Heart left ventricle (tissue), 13 donors: Measurements from ENCODE around the gene CTCF.

Source experiments
- POLR2A ChIP-seq, 2 donors: fragments of 450-650 bp; IDR thresholded peaks; one replicate each; pipeline ENCODE4 v1.6.1; 2017; ENCODE audit warnings: antibody characterized with exemption in 2 of 2, mild to moderate bottlenecking in 2 of 2, moderate library complexity in 2 of 2
- TF ChIP-seq, protein P1 (sequence below), 12 donors: fragments of 200-600 bp; sonication (generic) in 4 of 12; IDR thresholded peaks; one replicate each; pipeline versions ENCODE4 v1.5.0 to v1.8.0; 2018 to 2022; ENCODE audit warnings: antibody characterized with exemption in 12 of 12, mild to moderate bottlenecking in 5 of 12
- donor health status: ischemic (EF 13 %, LVEDD 7.1; RV severe dilation, severe dysfunction).
- donor health status: DM: no; HTN: yes; CAD: no.
- donor health status: DM: no; HTN: no; CAD: no.
- donor health status: ischemic (EF 25% LVEDD 6.9; RV normal size, moderate dysfunction).
- donor health status: ischemic (EF 25% LVEDD 5.7; RV mildly dilated, moderate dysfunction).
- donor health status: ischemic (EF 35%, LVEDD 5.7; RV mildly dilated, moderate dysfunction).
- donor health status: nonischemic (EF 11% LVEDD 7.7; RV severe dilation, severe dysfunction).
- donor health status: DM: yes; HTN: yes; CAD: no.
- donor health status: PGD.
- donor health status: ischemic (EF 29% LVEDD 5.4; RV normal size, mild dysfunction).
- donor health status: nonischemic (EF 23%, LVEDD 6.1; RV moderate dilation, normal function).

DNA sequence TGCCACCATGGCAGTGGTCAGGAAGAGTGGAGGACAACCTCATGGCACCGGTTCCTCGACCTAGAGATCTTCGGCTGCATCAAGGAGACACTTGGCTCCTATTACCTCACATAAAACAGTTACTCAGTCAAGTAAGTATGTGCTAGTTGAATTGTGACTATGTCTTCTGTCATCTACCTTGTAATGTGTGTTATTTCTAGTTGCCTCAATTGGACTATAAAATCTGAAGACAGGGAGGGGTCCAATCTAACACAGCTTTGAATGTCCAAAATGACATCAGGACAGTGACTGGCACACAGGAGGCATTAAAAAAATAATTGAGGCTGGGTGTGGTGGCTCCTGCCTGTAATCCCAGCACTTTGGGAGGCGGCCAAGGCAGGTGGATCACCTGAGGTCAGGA lies 121.4 kb downstream of the CTCF start:
- TF ChIP-seq, protein P1, sequence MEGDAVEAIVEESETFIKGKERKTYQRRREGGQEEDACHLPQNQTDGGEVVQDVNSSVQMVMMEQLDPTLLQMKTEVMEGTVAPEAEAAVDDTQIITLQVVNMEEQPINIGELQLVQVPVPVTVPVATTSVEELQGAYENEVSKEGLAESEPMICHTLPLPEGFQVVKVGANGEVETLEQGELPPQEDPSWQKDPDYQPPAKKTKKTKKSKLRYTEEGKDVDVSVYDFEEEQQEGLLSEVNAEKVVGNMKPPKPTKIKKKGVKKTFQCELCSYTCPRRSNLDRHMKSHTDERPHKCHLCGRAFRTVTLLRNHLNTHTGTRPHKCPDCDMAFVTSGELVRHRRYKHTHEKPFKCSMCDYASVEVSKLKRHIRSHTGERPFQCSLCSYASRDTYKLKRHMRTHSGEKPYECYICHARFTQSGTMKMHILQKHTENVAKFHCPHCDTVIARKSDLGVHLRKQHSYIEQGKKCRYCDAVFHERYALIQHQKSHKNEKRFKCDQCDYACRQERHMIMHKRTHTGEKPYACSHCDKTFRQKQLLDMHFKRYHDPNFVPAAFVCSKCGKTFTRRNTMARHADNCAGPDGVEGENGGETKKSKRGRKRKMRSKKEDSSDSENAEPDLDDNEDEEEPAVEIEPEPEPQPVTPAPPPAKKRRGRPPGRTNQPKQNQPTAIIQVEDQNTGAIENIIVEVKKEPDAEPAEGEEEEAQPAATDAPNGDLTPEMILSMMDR (IDR thresholded peaks at IDR 0.05), result no peak
- TF ChIP-seq POLR2A (IDR thresholded peaks at IDR 0.05), result no peak
